ENCODE results near the gene LNP1.

DNA sequence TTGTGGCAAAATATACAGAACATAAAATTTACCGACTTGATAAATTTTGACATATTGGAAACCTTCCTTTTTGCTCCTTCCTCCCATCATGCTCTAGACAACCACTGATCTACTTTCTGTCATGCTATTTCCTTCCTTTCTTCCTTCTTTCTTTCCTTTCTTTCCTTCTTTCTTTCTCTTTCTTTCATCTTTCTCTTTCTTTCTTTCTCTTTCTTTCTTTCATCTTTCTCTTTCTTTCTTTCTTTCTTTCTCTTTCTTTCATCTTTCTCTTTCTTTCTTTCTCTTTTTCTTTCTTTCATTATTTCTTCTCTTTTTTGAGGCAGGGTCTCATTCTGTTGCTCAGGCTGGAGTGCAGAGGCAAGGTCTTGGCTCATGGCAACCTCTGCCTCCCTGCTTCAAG lies 82.2 kb downstream of the LNP1 start:
- TF ChIP-seq, protein P1, sequence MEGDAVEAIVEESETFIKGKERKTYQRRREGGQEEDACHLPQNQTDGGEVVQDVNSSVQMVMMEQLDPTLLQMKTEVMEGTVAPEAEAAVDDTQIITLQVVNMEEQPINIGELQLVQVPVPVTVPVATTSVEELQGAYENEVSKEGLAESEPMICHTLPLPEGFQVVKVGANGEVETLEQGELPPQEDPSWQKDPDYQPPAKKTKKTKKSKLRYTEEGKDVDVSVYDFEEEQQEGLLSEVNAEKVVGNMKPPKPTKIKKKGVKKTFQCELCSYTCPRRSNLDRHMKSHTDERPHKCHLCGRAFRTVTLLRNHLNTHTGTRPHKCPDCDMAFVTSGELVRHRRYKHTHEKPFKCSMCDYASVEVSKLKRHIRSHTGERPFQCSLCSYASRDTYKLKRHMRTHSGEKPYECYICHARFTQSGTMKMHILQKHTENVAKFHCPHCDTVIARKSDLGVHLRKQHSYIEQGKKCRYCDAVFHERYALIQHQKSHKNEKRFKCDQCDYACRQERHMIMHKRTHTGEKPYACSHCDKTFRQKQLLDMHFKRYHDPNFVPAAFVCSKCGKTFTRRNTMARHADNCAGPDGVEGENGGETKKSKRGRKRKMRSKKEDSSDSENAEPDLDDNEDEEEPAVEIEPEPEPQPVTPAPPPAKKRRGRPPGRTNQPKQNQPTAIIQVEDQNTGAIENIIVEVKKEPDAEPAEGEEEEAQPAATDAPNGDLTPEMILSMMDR (IDR thresholded peaks at IDR 0.05; ENCODE audit: low read depth, low read length), result no peak
- no peak for TF ChIP-seq EZH2phosphoT487 (IDR thresholded peaks at IDR 0.05; ENCODE audit: low read depth)
